Measurements from ENCODE around the gene RERE. TPM values are rescaled to one million over a fixed set of nuclear protein-coding genes. Genes with fewer than 3 reads are reported as not detected.
A peak's percentile ranks its signal among the peaks of the same experiment; 100 is the strongest.

The RERE gene
- total RNA-seq, 2 experiments from 2014 or later = 45.8 to 57.1 TPM

DNA sequence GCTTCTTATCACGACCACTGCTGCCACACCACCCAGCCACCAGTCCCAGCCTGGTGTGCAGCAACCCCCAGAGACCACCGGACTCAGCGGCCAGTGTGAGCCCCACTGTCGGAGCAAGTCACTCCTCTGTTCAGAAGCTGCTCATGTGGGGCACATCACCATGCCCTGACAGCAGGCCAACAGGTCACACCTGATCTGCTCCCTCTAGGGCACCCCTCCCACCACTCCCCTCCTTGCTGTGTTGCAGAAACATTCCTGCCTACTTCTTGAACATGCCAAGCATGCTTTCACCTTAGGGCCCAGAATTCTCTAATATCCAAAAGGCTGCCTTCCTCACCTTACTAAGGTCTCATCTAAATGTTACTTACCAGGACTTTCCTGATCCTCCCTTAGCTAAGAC, 353.1 kb downstream of the RERE start:
- H3K9me3 Mint-ChIP-seq = no peaks in the 10 kb centered on the region
- no peaks in the 10 kb centered on the region for H3K27me3 Mint-ChIP-seq
- peaks cover 26% of the 10 kb centered on the region for H3K4me1 Mint-ChIP-seq (ENCODE audit: low read depth)
- intact Hi-C loops (cut with micrococcal nuclease) = no loop called here
- peaks cover 7% of the 10 kb centered on the region for H3K36me3 Mint-ChIP-seq (ENCODE audit: low read depth)
- H3K27ac Mint-ChIP-seq = no peak overlapping the region
- POLR2A ChIA-PET = interaction anchor here (0.9 kb wide), 1 partner anchor 403 kb away, joined by 3 read pairs; no protein-coding TSS in a partner anchor
- TF ChIP-seq, protein P1, sequence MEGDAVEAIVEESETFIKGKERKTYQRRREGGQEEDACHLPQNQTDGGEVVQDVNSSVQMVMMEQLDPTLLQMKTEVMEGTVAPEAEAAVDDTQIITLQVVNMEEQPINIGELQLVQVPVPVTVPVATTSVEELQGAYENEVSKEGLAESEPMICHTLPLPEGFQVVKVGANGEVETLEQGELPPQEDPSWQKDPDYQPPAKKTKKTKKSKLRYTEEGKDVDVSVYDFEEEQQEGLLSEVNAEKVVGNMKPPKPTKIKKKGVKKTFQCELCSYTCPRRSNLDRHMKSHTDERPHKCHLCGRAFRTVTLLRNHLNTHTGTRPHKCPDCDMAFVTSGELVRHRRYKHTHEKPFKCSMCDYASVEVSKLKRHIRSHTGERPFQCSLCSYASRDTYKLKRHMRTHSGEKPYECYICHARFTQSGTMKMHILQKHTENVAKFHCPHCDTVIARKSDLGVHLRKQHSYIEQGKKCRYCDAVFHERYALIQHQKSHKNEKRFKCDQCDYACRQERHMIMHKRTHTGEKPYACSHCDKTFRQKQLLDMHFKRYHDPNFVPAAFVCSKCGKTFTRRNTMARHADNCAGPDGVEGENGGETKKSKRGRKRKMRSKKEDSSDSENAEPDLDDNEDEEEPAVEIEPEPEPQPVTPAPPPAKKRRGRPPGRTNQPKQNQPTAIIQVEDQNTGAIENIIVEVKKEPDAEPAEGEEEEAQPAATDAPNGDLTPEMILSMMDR (IDR thresholded peaks at IDR 0.05) = no peak
- DNase-seq (no peak), ATAC-seq (no peak)
- CTCF ChIA-PET = interaction anchor here (1.5 kb wide), 1 partner anchor 107 kb away, joined by 3 read pairs; no protein-coding TSS in a partner anchor
- no peak overlapping the region for H3K4me3 Mint-ChIP-seq

DNA sequence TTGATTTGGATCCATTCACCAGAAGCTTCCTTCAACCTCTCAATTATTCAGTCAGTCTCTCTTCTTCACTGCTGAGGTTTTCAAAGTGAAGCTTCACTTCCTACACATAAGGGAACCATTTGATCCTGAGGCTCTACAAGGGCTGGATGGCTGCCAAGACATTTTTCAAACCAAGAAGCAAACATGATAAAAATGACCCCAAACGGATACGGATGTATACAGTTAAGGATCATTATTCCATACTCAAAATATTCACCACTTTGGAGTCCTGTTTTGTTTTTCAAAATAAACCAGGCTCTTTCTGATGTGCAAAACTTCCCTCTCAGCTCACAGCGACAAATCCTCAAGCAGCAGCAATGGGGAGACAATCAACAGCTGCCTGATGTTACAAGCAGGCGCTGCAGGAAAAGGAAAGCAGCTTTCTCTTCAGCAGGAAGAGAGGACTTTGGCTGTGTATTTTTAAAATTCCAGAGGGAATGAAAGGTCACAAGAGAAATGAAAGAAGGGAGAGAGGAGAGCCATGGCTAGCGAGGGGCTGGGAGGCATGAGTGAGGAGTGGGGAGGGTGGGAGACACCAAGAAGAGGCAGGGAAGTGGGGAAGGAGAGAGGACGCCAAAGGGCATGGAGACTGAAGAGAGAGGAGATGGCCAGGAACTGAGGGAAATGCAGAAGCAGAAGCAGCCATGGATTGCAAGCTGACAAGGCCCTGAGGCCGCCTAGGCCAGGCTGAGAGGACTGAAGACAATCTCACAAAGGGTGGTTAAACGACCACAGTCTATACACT, 354.1 kb downstream of the RERE start:
- POLR2A ChIA-PET = interaction anchor here (0.9 to 1.2 kb wide), 3 partner anchors 9 to 404 kb away, joined by 3 to 4 read pairs (median 3); no protein-coding TSS in a partner anchor
- ATAC-seq (no peak), DNase-seq (no peak)
- Mint-ChIP-seq H3K4me1 (ENCODE audit: low read depth) (peaks cover 26% of the 10 kb centered on the region), H3K27ac (peak overlapping the region; percentile 44), H3K4me3 (no peak overlapping the region), H3K36me3 (ENCODE audit: low read depth) (peaks cover 7% of the 10 kb centered on the region), H3K9me3 (no peaks in the 10 kb centered on the region), H3K27me3 (no peaks in the 10 kb centered on the region)
- TF ChIP-seq, protein P1 (IDR thresholded peaks at IDR 0.05) = no peak
- CTCF ChIA-PET = interaction anchor here (0.7 to 1.3 kb wide), 9 partner anchors 10 to 385 kb away, joined by 3 to 5 read pairs (median 4); no protein-coding TSS in a partner anchor
- intact Hi-C loops (cut with micrococcal nuclease) = no loop called here

DNA sequence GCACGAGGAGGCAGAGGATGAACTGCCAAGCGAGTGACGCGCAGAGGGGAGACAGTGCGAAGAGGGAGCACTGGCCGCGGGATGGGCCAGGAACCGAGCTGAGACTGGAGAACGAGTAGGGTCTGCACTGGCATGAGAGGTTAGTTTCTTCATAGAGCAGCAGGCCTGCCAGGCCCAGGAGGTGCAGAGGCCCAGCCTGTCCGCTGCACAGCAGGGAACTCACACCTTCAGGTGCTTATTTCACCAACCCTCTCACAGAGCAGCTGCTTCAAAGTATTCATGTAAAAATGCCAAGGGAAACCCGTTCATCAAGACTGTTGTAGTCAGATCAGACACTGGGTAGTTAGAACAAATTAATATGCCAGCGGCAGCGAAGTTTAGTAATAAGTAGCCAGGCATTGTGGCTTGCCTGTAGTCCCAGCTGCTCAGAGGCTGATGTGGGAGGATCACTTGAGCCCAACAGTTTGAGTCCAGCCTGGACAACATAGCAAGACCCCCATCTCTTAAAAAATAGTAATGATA, 355.0 kb downstream of the RERE start:
- Mint-ChIP-seq H3K27me3 (no peaks in the 10 kb centered on the region), H3K27ac (no peak overlapping the region), H3K9me3 (no peaks in the 10 kb centered on the region), H3K4me3 (no peak overlapping the region), H3K36me3 (ENCODE audit: low read depth) (peaks cover 7% of the 10 kb centered on the region), H3K4me1 (ENCODE audit: low read depth) (peaks cover 33% of the 10 kb centered on the region)
- TF ChIP-seq, protein P1 (IDR thresholded peaks at IDR 0.05) = no peak
- ATAC-seq (no peak), DNase-seq (no peak)
- intact Hi-C loops (cut with micrococcal nuclease) = no loop called here
- ChIA-PET POLR2A (interaction anchor here (0.9 to 1.2 kb wide), 2 partner anchors 8 to 38 kb away, joined by 3 to 4 read pairs; no protein-coding TSS in a partner anchor), CTCF (interaction anchor here (0.7 to 1.3 kb wide), 7 partner anchors 9 to 159 kb away, joined by 3 to 5 read pairs (median 4); no protein-coding TSS in a partner anchor)

DNA sequence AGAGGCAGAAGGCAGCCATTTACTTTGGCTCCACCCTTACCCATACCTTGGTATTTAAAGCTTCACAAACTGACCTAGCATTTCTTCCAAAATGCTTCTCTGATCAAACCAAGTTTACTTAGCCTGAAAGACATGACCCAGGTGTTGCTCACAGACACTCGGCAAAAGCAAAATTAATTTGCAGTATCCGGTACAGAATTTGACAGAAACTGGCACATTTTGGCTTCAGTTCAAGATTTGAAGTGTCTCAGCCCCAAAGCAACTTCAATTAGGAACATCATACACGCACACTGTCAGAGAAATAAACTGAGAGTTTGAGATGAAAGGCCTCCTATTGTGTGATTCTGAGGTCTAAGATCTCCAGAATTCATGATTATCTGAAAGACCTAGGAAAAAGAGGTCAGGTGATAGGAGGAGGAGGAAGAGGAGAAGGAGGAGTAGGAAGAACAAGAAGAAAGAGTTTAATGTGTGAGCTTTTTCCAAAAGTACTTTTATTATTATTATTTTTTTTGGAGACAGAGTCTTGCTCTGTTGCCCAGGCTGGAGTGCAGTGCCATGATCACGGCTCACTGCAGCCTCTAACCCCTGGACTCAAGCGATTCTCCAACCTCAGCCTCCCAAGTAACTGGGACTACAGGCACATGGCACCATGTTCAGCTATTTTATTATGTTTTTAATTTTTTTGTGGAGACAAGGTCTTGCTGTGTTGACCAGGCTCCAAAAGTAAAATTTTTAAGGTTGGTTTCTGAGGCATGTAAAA, 355.9 kb downstream of the RERE start:
- ChIA-PET CTCF (interaction anchor here (1.1 to 1.6 kb wide), 2 partner anchors 92 to 388 kb away, joined by 5 read pairs; no protein-coding TSS in a partner anchor), POLR2A (interaction anchor here (0.9 to 1.0 kb wide), 3 partner anchors 10 to 64 kb away, joined by 3 read pairs; no protein-coding TSS in a partner anchor)
- intact Hi-C loops (cut with micrococcal nuclease) = no loop called here
- no peaks in the 10 kb centered on the region for H3K27me3 Mint-ChIP-seq
- H3K4me3 Mint-ChIP-seq = no peak overlapping the region
- H3K9me3 Mint-ChIP-seq = no peaks in the 10 kb centered on the region
- H3K4me1 Mint-ChIP-seq (ENCODE audit: low read depth) = peaks cover 40% of the 10 kb centered on the region
- DNase-seq (no peak), ATAC-seq (no peak)
- TF ChIP-seq, protein P1 (IDR thresholded peaks at IDR 0.05) = no peak
- no peak overlapping the region for H3K27ac Mint-ChIP-seq
- peaks cover 7% of the 10 kb centered on the region for H3K36me3 Mint-ChIP-seq (ENCODE audit: low read depth)
